OCI-LY7 (cell line): ENCODE data around the gene ISM1.

Source experiments
- CTCF ChIP-seq: fragments of 200-600 bp; sonication (generic); conservative IDR thresholded peaks from 2 replicates; pipeline ENCODE4 v1.5.1; 2014; ENCODE audit warnings: mild to moderate bottlenecking, antibody characterized with exemption, low read length, moderate library complexity, mixed read lengths
- EZH2phosphoT487 ChIP-seq: fragments of 200-600 bp; sonication (generic); IDR thresholded peaks from 2 replicates; pipeline ENCODE4 v1.6.1; 2018; ENCODE audit warnings: low read depth, borderline replicate concordance, mild to moderate bottlenecking, mixed run types, antibody characterized with exemption, low read length, moderate library complexity, mixed read lengths

GRCh38 chr20:13325033-13325432 lies 104.0 kb downstream of the ISM1 start:
- TF ChIP-seq CTCF: 0 out of 2 replicates have a peak, but pooled peaks have one; percentile 27
- TF ChIP-seq EZH2phosphoT487: no peak
